ENCODE results near the gene ZPLD1.

ZPLD1 gene

GRCh38 chr3:102400142-102400541, 34.7 kb upstream of the ZPLD1 start:
- H3K27ac ChIP-seq: no peak overlapping the region
- TF ChIP-seq ZFX (IDR thresholded peaks at IDR 0.05; ENCODE audit: borderline replicate concordance): no peak

GRCh38 chr3:102400766-102401165, 34.0 kb upstream of the ZPLD1 start:
- TF ChIP-seq ZFX (IDR thresholded peaks at IDR 0.05; ENCODE audit: borderline replicate concordance) (no peak), CTCF (IDR thresholded peaks at IDR 0.05) (no peak)
- H3K27ac ChIP-seq: no peak overlapping the region

DNA sequence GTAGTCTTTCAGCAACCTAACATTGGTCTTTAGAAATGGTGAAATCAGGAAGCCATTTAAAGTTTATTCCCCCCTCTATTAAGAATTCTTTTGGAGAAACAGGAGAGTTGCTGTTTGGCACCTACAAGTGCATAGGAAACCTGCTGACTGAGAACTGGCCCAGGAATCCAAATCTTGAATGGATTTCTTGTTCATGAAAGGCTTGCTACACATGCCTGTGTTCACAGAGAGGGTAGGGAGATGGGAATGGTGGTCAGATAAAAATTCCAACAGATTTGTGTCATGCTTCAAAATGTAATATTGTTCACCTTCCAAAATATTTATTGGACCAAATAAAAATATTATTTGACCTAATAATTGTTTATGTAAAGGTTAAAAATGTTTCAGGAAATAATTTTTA, 24.2 kb upstream of the ZPLD1 start:
- H3K27ac ChIP-seq: peak overlapping the region; percentile 28
- TF ChIP-seq ZFX (IDR thresholded peaks at IDR 0.05; ENCODE audit: borderline replicate concordance) (no peak), CTCF (IDR thresholded peaks at IDR 0.05) (no peak)

DNA sequence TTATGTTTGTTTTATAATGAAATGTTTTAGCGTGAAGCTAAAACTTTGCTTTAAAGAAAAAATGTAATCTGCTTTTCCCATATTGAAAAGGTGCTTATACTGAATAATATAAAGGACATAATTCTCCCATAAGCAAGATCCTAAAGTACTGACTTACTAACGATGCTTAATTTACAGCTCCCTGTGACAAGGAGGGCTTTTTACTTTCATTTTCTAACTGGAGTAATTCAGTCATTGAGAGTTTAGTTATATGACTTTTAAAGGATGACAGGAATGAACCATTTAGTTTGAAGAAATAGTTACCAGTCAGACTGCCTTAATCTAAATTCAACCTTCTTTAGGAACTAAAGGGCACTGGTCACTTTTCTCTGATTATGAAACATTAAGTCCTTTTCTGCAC, 19.3 kb upstream of the ZPLD1 start:
- TF ChIP-seq ZFX (IDR thresholded peaks at IDR 0.05; ENCODE audit: borderline replicate concordance) (no peak), CTCF (IDR thresholded peaks at IDR 0.05) (no peak)
- no peak overlapping the region for H3K27ac ChIP-seq

DNA sequence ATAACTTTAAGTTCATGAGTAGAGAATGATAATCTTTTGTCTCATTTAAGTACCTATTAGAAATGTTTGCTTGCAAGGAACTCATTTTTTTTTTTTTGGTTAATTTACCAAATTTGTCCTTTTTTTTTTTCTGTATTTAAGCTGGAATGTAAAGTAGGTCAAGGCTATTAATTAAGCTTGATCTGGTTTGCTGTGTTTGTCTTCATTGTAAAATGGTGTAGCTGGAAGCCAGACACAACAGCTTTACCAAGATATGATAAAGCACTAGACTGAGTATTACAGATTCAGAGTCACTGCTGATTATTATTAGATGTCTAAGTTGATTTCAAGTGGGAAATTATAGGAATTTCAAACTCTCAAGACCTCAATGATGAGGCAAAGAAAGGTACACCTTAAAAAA, 15.0 kb upstream of the ZPLD1 start:
- no peak overlapping the region for H3K27ac ChIP-seq
- TF ChIP-seq ZFX (IDR thresholded peaks at IDR 0.05; ENCODE audit: borderline replicate concordance): no peak
- no peak for TF ChIP-seq CTCF (IDR thresholded peaks at IDR 0.05)

- no peak overlapping the region for H3K27ac ChIP-seq
- TF ChIP-seq CTCF (IDR thresholded peaks at IDR 0.05): no peak
- no peak for TF ChIP-seq ZFX (IDR thresholded peaks at IDR 0.05; ENCODE audit: borderline replicate concordance)
Observed at GRCh38 chr3:102441832-102442231, 7.0 kb downstream of the ZPLD1 start.

DNA sequence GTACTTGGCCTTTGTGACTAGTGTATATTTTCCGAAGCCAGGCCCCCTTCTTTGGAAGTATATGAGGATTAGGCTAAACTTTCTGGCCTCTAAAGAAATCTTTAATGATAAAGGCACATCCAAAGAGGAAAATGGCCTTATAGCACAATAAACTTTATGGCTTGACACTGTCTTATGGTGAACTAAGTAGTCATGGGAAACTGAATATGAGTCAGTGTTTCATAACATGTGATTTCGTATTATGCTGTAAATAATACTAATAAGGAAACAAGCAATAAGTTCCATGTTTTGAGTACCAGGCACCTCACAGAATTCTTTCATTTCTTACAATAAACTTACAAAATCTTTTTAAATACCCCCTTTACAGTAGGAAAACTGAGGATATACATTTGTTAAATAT, 8.2 kb downstream of the ZPLD1 start:
- no peak for TF ChIP-seq ZFX (IDR thresholded peaks at IDR 0.05; ENCODE audit: borderline replicate concordance)
- TF ChIP-seq CTCF (IDR thresholded peaks at IDR 0.05): no peak
- no peak overlapping the region for H3K27ac ChIP-seq

- TF ChIP-seq ZFX (IDR thresholded peaks at IDR 0.05; ENCODE audit: borderline replicate concordance) (no peak), CTCF (IDR thresholded peaks at IDR 0.05) (no peak)
- H3K27ac ChIP-seq: no peak overlapping the region
Observed at GRCh38 chr3:102444101-102444500, 9.3 kb downstream of the ZPLD1 start.
